HepG2 (cell line): ENCODE measurements around the gene SLC29A1. TPM values are rescaled to one million over a fixed set of nuclear protein-coding genes. Genes with fewer than 3 reads are reported as not detected.
A peak's percentile ranks its signal among the peaks of the same experiment; 100 is the strongest.

Source experiments
- CAMTA2 ChIP-seq: sonication (generic); formaldehyde crosslinking; IDR thresholded peaks from 2 replicates; pipeline ENCODE4 v1.4.0; 2020; ENCODE audit warnings: mild to moderate bottlenecking, missing genetic modification reagents, borderline replicate concordance
- CBX5 ChIP-seq: sonication (generic); formaldehyde crosslinking; IDR thresholded peaks from 2 replicates; pipeline ENCODE4 v1.4.0; 2020; ENCODE audit warnings: missing genetic modification reagents, borderline replicate concordance
- CHD4 ChIP-seq: fragments of 200-600 bp; sonication (generic); IDR thresholded peaks from 2 replicates; pipeline ENCODE4 v1.7.0; 2017; ENCODE audit warnings: mild to moderate bottlenecking, low read length, borderline replicate concordance
- FOXP4 ChIP-seq: sonication (generic); formaldehyde crosslinking; IDR thresholded peaks from 2 replicates; pipeline ENCODE4 v1.4.0; 2020; ENCODE audit warnings: missing genetic modification reagents
- IKZF1 ChIP-seq: fragments of 450-650 bp; IDR thresholded peaks from 2 replicates; pipeline ENCODE4 v1.7.1; 2016
- MXD4 ChIP-seq: IDR thresholded peaks from 2 replicates; pipeline ENCODE4 v1.6.1; 2016; ENCODE audit warnings: mild to moderate bottlenecking, missing biosample characterization, missing genetic modification reagents
- NFE2L1 ChIP-seq: sonication (generic); formaldehyde crosslinking; IDR thresholded peaks from 2 replicates; pipeline ENCODE4 v1.4.0; 2020; ENCODE audit warnings: missing genetic modification reagents, mild to moderate bottlenecking, borderline replicate concordance
- NFRKB ChIP-seq: fragments of 450-650 bp; IDR thresholded peaks from 2 replicates; pipeline ENCODE4 v1.6.1; 2017
- RXRB ChIP-seq: IDR thresholded peaks from 2 replicates; pipeline ENCODE4 v1.6.1; 2016; ENCODE audit warnings: borderline replicate concordance, missing genetic modification reagents, missing compliant biosample characterization
- SMYD3 ChIP-seq: sonication (generic); formaldehyde crosslinking; IDR thresholded peaks from 2 replicates; pipeline ENCODE4 v1.8.1; 2023; ENCODE audit warnings: mild to moderate bottlenecking, missing genetic modification reagents
- TCF7L2 ChIP-seq: IDR thresholded peaks from 2 replicates; pipeline ENCODE4 v1.6.1; 2011; ENCODE audit warnings: mild to moderate bottlenecking, low read depth, low read length, moderate library complexity
- ZBTB1 ChIP-seq: sonication (generic); formaldehyde crosslinking; IDR thresholded peaks from 2 replicates; pipeline ENCODE4 v1.4.0; 2020; ENCODE audit warnings: missing genetic modification reagents, borderline replicate concordance
- ZFAT ChIP-seq: sonication (generic); formaldehyde crosslinking; conservative IDR thresholded peaks from 2 replicates; pipeline ENCODE4 v1.8.1; 2023; ENCODE audit warnings: missing genetic modification reagents, inconsistent platforms
- ZNF629 ChIP-seq: sonication (generic); formaldehyde crosslinking; conservative IDR thresholded peaks from 2 replicates; pipeline ENCODE4 v1.5.0; 2020; ENCODE audit warnings: missing genetic modification reagents
- ZNF644 ChIP-seq: IDR thresholded peaks from 2 replicates; pipeline ENCODE4 v1.6.1; 2016; ENCODE audit warnings: low read depth
- ZNF646 ChIP-seq: sonication (generic); formaldehyde crosslinking; IDR thresholded peaks from 2 replicates; pipeline ENCODE4 v1.9.0; 2021; ENCODE audit warnings: mild to moderate bottlenecking, missing genetic modification reagents
- ZNF780A ChIP-seq: sonication (generic); formaldehyde crosslinking; IDR thresholded peaks from 2 replicates; pipeline ENCODE4 v1.8.0; 2022; ENCODE audit warnings: mild to moderate bottlenecking, missing genetic modification reagents, moderate library complexity
- ZNF891 ChIP-seq: sonication (generic); formaldehyde crosslinking; IDR thresholded peaks from 2 replicates; pipeline ENCODE4 v1.5.0; 2020; ENCODE audit warnings: mild to moderate bottlenecking, missing genetic modification reagents
- ZSCAN29 ChIP-seq: sonication (generic); formaldehyde crosslinking; conservative IDR thresholded peaks from 2 replicates; pipeline ENCODE4 v1.4.0; 2020; ENCODE audit warnings: mild to moderate bottlenecking, missing genetic modification reagents
- polyA plus RNA-seq, 8 experiments: library from polyadenylated mRNA; depleted of rRNA in 3 of 8; stranded (reverse) in 7 of 8; unstranded in 1 of 8; fragments of >200 nt; fragmentation: Illumina TruSeq in 4 of 8; extraction: Trizol in 4 of 8; gene quantifications; 2 replicates each; pipeline versions ENCODE4 v1.2.1 to v1.2.3, GENCODE V29; 2011 to 2016; ENCODE audit warnings: low read depth in 4 of 8, missing spikeins in 1 of 8, mixed read lengths in 1 of 8; ENCODE audit not compliant: insufficient read depth in 1 of 8
- total RNA-seq, 5 experiments: library from RNA; depleted of rRNA; stranded (reverse); fragments of >200 nt; fragmentation: Illumina TruSeq; extraction: Trizol; gene quantifications; 2 replicates each; pipeline ENCODE4 v1.2.3, GENCODE V29; 2016; ENCODE audit warnings: low read depth in 1 of 5
- TF ChIP-seq, protein P1 (sequence below): sonication (generic); formaldehyde crosslinking; IDR thresholded peaks from 2 replicates; pipeline ENCODE4 v1.4.0; 2020; ENCODE audit warnings: missing genetic modification reagents

Gene SLC29A1
- total and polyA plus RNA-seq, 2 of the 13 experiments (the other 11 are each of a cell fraction or from before 2014, with no cell fraction given), result 43.2 to 106 TPM

- no peak for TF ChIP-seq FOXP4 (CRISPR knock-in tag)
- no peak for TF ChIP-seq NFRKB
- TF ChIP-seq CHD4, result no peak
- no peak for TF ChIP-seq MXD4
- no peak for TF ChIP-seq ZSCAN29 (CRISPR knock-in tag)
- TF ChIP-seq, protein P1, sequence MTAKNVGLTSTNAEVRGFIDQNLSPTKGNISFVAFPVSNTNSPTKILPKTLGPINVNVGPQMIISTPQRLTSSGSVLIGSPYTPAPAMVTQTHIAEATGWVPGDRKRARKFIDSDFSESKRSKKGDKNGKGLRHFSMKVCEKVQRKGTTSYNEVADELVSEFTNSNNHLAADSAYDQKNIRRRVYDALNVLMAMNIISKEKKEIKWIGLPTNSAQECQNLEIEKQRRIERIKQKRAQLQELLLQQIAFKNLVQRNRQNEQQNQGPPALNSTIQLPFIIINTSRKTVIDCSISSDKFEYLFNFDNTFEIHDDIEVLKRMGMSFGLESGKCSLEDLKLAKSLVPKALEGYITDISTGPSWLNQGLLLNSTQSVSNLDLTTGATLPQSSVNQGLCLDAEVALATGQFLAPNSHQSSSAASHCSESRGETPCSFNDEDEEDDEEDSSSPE (CRISPR knock-in tag), result no peak
- 0 out of 2 replicates have a peak, but pooled peaks have one; percentile 8 for TF ChIP-seq ZNF780A (CRISPR knock-in tag)
- no peak for TF ChIP-seq SMYD3
- TF ChIP-seq ZFAT (CRISPR knock-in tag), result no peak
- no peak for TF ChIP-seq TCF7L2
- no peak for TF ChIP-seq ZNF646 (CRISPR knock-in tag)
- TF ChIP-seq ZBTB1 (CRISPR knock-in tag), result no peak
- no peak for TF ChIP-seq ZNF644 (CRISPR knock-in tag)
- TF ChIP-seq CAMTA2 (CRISPR knock-in tag), result no peak
- no peak for TF ChIP-seq RXRB
- no peak for TF ChIP-seq CBX5 (CRISPR knock-in tag)
- no peak for TF ChIP-seq ZNF891
- TF ChIP-seq NFE2L1 (CRISPR knock-in tag), result no peak
- no peak for TF ChIP-seq IKZF1
- no peak for TF ChIP-seq ZNF629 (CRISPR knock-in tag)
Measured at GRCh38 chr6:44254191-44255104, 31.1 kb downstream of the SLC29A1 start (continued).
